ENCODE measurements around the gene PLAAT4. TPM values are rescaled to one million over a fixed set of nuclear protein-coding genes. Genes with fewer than 3 reads are reported as not detected.
"Not testable (repeated sequence)": the region's sequence is repeated elsewhere in the genome, so short reads cannot be mapped to it uniquely, and the experiment has no call there.

PLAAT4 gene
- total RNA-seq, 1 donor from 2014 or later = 15.5 TPM

DNA sequence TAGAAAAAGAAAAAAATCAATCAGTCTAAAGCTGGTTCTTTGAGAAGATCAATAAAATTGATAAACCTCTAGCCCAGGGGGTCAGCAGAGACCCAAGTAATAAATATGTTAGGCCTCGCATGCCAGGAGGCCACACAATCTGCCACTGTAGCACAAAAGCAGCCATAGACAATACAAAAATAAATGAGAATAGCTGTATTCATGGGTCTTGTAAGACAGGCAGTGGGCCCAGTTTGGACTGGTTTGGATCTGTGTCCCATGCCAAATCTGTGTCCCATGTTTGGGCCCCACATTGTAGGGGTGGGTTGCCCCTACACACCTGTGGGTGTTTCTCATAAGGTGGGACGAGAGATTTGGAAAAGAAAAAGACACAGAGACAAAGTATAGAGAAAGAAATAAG lies 6.6 kb upstream of the PLAAT4 start:
- Histone ChIP-seq H3K36me3 (no peaks in the 10 kb centered on the region), H3K27ac (replicated peaks) (no peak overlapping the region), H3K4me3 (no peak overlapping the region), H3K9me3 (replicated peaks) (no peaks in the 10 kb centered on the region), H3K4me1 (no peaks in the 10 kb centered on the region), H3K27me3 (ENCODE audit: low read depth) (no peaks in the 10 kb centered on the region)
- TF ChIP-seq, protein P1, sequence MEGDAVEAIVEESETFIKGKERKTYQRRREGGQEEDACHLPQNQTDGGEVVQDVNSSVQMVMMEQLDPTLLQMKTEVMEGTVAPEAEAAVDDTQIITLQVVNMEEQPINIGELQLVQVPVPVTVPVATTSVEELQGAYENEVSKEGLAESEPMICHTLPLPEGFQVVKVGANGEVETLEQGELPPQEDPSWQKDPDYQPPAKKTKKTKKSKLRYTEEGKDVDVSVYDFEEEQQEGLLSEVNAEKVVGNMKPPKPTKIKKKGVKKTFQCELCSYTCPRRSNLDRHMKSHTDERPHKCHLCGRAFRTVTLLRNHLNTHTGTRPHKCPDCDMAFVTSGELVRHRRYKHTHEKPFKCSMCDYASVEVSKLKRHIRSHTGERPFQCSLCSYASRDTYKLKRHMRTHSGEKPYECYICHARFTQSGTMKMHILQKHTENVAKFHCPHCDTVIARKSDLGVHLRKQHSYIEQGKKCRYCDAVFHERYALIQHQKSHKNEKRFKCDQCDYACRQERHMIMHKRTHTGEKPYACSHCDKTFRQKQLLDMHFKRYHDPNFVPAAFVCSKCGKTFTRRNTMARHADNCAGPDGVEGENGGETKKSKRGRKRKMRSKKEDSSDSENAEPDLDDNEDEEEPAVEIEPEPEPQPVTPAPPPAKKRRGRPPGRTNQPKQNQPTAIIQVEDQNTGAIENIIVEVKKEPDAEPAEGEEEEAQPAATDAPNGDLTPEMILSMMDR (IDR thresholded peaks at IDR 0.05; ENCODE audit: borderline replicate concordance) = no peak
- intact Hi-C loops (cut with micrococcal nuclease) = no loop called here
- DNase-seq = no peak

GRCh38 chr11:63531074-63531792 lies 5.4 kb upstream of the PLAAT4 start:
- DNase-seq; H3K4me3 ChIP-seq; H3K9me3 ChIP-seq (replicated peaks); intact Hi-C loops (cut with micrococcal nuclease); H3K27me3 ChIP-seq (ENCODE audit: low read depth); H3K36me3 ChIP-seq; H3K4me1 ChIP-seq; H3K27ac ChIP-seq (replicated peaks): not testable (repeated sequence)

GRCh38 chr11:63532117-63532516 lies 4.5 kb upstream of the PLAAT4 start:
- Histone ChIP-seq H3K36me3 (no peaks in the 10 kb centered on the region), H3K9me3 (replicated peaks) (no peaks in the 10 kb centered on the region), H3K27me3 (ENCODE audit: low read depth) (no peaks in the 10 kb centered on the region), H3K4me1 (peaks cover 14% of the 10 kb centered on the region), H3K4me3 (no peak overlapping the region), H3K27ac (replicated peaks) (no peak overlapping the region)
- TF ChIP-seq, protein P1 (IDR thresholded peaks at IDR 0.05; ENCODE audit: borderline replicate concordance) = no peak
- no peak for DNase-seq
- intact Hi-C loops (cut with micrococcal nuclease) = no loop called here

- Histone ChIP-seq H3K27me3 (ENCODE audit: low read depth) (no peaks in the 10 kb centered on the region), H3K9me3 (replicated peaks) (no peaks in the 10 kb centered on the region), H3K36me3 (no peaks in the 10 kb centered on the region), H3K4me1 (peaks cover 22% of the 10 kb centered on the region), H3K4me3 (no peak overlapping the region), H3K27ac (replicated peaks) (no peak overlapping the region)
- intact Hi-C loops (cut with micrococcal nuclease) = no loop called here
- TF ChIP-seq, protein P1 (IDR thresholded peaks at IDR 0.05; ENCODE audit: borderline replicate concordance) = no peak
- DNase-seq = no peak
Measured at GRCh38 chr11:63532799-63533475, 3.7 kb upstream of the PLAAT4 start.

GRCh38 chr11:63534076-63534475 lies 2.5 kb upstream of the PLAAT4 start:
- DNase-seq = no peak
- Histone ChIP-seq H3K4me3 (no peak overlapping the region), H3K36me3 (no peaks in the 10 kb centered on the region), H3K9me3 (replicated peaks) (no peaks in the 10 kb centered on the region), H3K27me3 (ENCODE audit: low read depth) (no peaks in the 10 kb centered on the region), H3K27ac (replicated peaks) (no peak overlapping the region), H3K4me1 (peaks cover 32% of the 10 kb centered on the region)
- TF ChIP-seq, protein P1 (IDR thresholded peaks at IDR 0.05; ENCODE audit: borderline replicate concordance) = no peak
- intact Hi-C loops (cut with micrococcal nuclease) = no loop called here

DNA sequence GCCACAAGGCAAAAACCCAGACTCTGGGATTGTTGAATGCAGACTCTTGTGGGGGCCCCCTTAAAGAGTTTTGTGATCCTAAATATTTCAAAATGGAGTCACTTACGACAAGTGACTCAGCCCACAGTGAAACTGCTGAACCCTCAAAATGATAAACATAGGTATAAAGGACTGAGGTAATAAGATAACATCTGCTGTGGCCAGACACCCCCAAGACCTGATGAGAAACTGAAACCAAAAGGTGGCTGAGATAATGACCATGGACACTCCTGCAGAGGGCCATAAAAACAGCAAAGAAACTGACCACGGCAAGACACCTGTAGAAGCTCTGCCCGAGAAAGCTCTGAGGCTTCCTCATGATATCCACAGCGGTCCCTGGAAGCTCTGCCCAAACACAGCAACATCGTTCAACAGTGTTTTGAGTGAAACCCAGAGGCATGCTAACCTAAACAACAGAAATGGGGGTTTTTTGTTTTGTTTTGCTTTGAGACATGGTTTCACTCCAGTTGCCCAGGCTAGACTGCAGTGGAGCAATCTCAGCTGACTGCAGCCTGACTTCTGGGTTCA lies 1.6 kb upstream of the PLAAT4 start:
- H3K9me3 ChIP-seq (replicated peaks) = no peaks in the 10 kb centered on the region
- TF ChIP-seq, protein P1 (IDR thresholded peaks at IDR 0.05; ENCODE audit: borderline replicate concordance) = no peak
- H3K27me3 ChIP-seq (ENCODE audit: low read depth) = no peaks in the 10 kb centered on the region
- H3K4me3 ChIP-seq = no peak overlapping the region
- H3K4me1 ChIP-seq = peaks cover 32% of the 10 kb centered on the region
- H3K36me3 ChIP-seq = no peaks in the 10 kb centered on the region
- DNase-seq = no peak
- intact Hi-C loops (cut with micrococcal nuclease) = no loop called here
- no peak overlapping the region for H3K27ac ChIP-seq (replicated peaks)
